ENCODE results near the gene FBXL16.

FBXL16 gene

GRCh38 chr16:679814-680624 is 25.6 kb downstream of the FBXL16 start, which contains the start of gene STUB1:
Gene STUB1, plus strand, starts transcription at chr16:680410. Its CDS starts 116 bp downstream, at chr16:680526.
- Histone ChIP-seq H3K4me1 (peaks cover 48% of the 10 kb centered on the region), H3K27ac (peak within 1 kb of the TSS; percentile 90), H3K9ac (peak within 1 kb of the TSS; percentile 95), H3K9me3 (no peaks in the 10 kb centered on the region), H3K4me3 (peak within 1 kb of the TSS; percentile 96), H3K4me2 (peak within 1 kb of the TSS; percentile 94), H3K36me3 (peaks cover 25% of the 10 kb centered on the region), H3K27me3 (peaks cover 8% of the 10 kb centered on the region), H4K20me1 (peaks cover 51% of the 10 kb centered on the region)
- no peak for TF ChIP-seq Cebpa-rat (IDR thresholded peaks at IDR 0.05)

- Histone ChIP-seq H4K20me1 (peaks cover 60% of the 10 kb centered on the region), H3K9me3 (no peaks in the 10 kb centered on the region), H3K27ac (0 out of 2 replicates have a peak overlapping the region, but pooled peaks have one; percentile 44), H3K9ac (no peak overlapping the region), H3K36me3 (peaks cover 29% of the 10 kb centered on the region), H3K27me3 (peaks cover 16% of the 10 kb centered on the region), H3K4me2 (peak overlapping the region; percentile 94), H3K4me1 (peaks cover 50% of the 10 kb centered on the region), H3K4me3 (peak overlapping the region; percentile 64)
- no peak for TF ChIP-seq Cebpa-rat (IDR thresholded peaks at IDR 0.05)
These were observed 26.5 kb downstream of the FBXL16 start for GRCh38 chr16:678858-679813.

GRCh38 chr16:678209-678857 is 27.3 kb downstream of the FBXL16 start:
- H3K36me3 ChIP-seq = peaks cover 35% of the 10 kb centered on the region
- no peaks in the 10 kb centered on the region for H3K9me3 ChIP-seq
- H3K4me3 ChIP-seq = no peak overlapping the region
- no peak overlapping the region for H3K9ac ChIP-seq
- no peak overlapping the region for H3K27ac ChIP-seq
- peaks cover 16% of the 10 kb centered on the region for H3K27me3 ChIP-seq
- H3K4me1 ChIP-seq = peaks cover 45% of the 10 kb centered on the region
- peaks cover 62% of the 10 kb centered on the region for H4K20me1 ChIP-seq
- peak overlapping the region; percentile 94 for H3K4me2 ChIP-seq
- TF ChIP-seq Cebpa-rat (IDR thresholded peaks at IDR 0.05) = no peak

- peaks cover 37% of the 10 kb centered on the region for H3K4me1 ChIP-seq
- no peak for TF ChIP-seq Cebpa-rat (IDR thresholded peaks at IDR 0.05)
- peaks cover 16% of the 10 kb centered on the region for H3K27me3 ChIP-seq
- peaks cover 35% of the 10 kb centered on the region for H3K36me3 ChIP-seq
- H3K4me3 ChIP-seq = no peak overlapping the region
- no peaks in the 10 kb centered on the region for H3K9me3 ChIP-seq
- no peak overlapping the region for H3K9ac ChIP-seq
- peaks cover 62% of the 10 kb centered on the region for H4K20me1 ChIP-seq
- no peak overlapping the region for H3K27ac ChIP-seq
- H3K4me2 ChIP-seq = no peak overlapping the region
These were observed 28.0 kb downstream of the FBXL16 start for GRCh38 chr16:677316-678190.

GRCh38 chr16:676913-677312 is 28.7 kb downstream of the FBXL16 start:
- no peak overlapping the region for H3K4me3 ChIP-seq
- no peak for TF ChIP-seq Cebpa-rat (IDR thresholded peaks at IDR 0.05)
- H3K9ac ChIP-seq = no peak overlapping the region
- H3K36me3 ChIP-seq = peaks cover 35% of the 10 kb centered on the region
- peaks cover 16% of the 10 kb centered on the region for H3K27me3 ChIP-seq
- H3K4me2 ChIP-seq = no peak overlapping the region
- peaks cover 62% of the 10 kb centered on the region for H4K20me1 ChIP-seq
- H3K27ac ChIP-seq = no peak overlapping the region
- H3K4me1 ChIP-seq = peaks cover 31% of the 10 kb centered on the region
- no peaks in the 10 kb centered on the region for H3K9me3 ChIP-seq

- H3K4me2 ChIP-seq = no peak overlapping the region
- no peak for TF ChIP-seq Cebpa-rat (IDR thresholded peaks at IDR 0.05)
These were observed 29.1 kb downstream of the FBXL16 start for GRCh38 chr16:676565-676902.

GRCh38 chr16:675884-676564 is 29.6 kb downstream of the FBXL16 start:
- Histone ChIP-seq H4K20me1 (peaks cover 59% of the 10 kb centered on the region), H3K4me1 (peaks cover 22% of the 10 kb centered on the region), H3K9me3 (no peaks in the 10 kb centered on the region), H3K36me3 (peaks cover 36% of the 10 kb centered on the region), H3K27ac (no peak overlapping the region), H3K4me2 (no peak overlapping the region), H3K9ac (no peak overlapping the region), H3K4me3 (no peak overlapping the region), H3K27me3 (peaks cover 16% of the 10 kb centered on the region)
- no peak for TF ChIP-seq Cebpa-rat (IDR thresholded peaks at IDR 0.05)

More at GRCh38 chr16:676565-676902, 29.1 kb downstream of the FBXL16 start:
- no peaks in the 10 kb centered on the region for H3K9me3 ChIP-seq
- H3K4me1 ChIP-seq = peaks cover 27% of the 10 kb centered on the region
- no peak overlapping the region for H3K9ac ChIP-seq
- no peak overlapping the region for H3K4me3 ChIP-seq
- H3K27ac ChIP-seq = no peak overlapping the region
- H4K20me1 ChIP-seq = peaks cover 59% of the 10 kb centered on the region
- peaks cover 35% of the 10 kb centered on the region for H3K36me3 ChIP-seq
- peaks cover 16% of the 10 kb centered on the region for H3K27me3 ChIP-seq

Measured in BLaER1 (cell line).